Immature natural killer cell (primary cell): Measurements from ENCODE around the gene ALKBH3. TPM values are rescaled to one million over a fixed set of nuclear protein-coding genes. Genes with fewer than 3 reads are reported as not detected.

ENCODE experiments used
- DNase-seq, 3 donors: peaks; one replicate each; pipeline ENCODE4 v3.0.0; 2022; ENCODE audit warnings: mixed read lengths in 1 of 3
- H3K27ac Mint-ChIP-seq, 6 donors: one replicate each; pipeline ENCODE4 v1.8.0; 2020; ENCODE audit warnings: mixed read lengths in 6 of 6, mild to moderate bottlenecking in 5 of 6, inconsistent platforms in 4 of 6, moderate library complexity in 3 of 6
- H3K27me3 Mint-ChIP-seq, 3 donors: one replicate each; pipeline ENCODE4 v1.8.0; 2020 to 2021; ENCODE audit warnings: low read depth in 3 of 3, mild to moderate bottlenecking in 3 of 3, mixed read lengths in 3 of 3, moderate library complexity in 3 of 3, inconsistent platforms in 1 of 3
- H3K36me3 Mint-ChIP-seq, 3 donors: one replicate each; pipeline ENCODE4 v1.8.0; 2020; ENCODE audit warnings: mixed read lengths in 3 of 3, inconsistent platforms in 2 of 3, mild to moderate bottlenecking in 2 of 3
- H3K4me1 Mint-ChIP-seq, 2 donors: one replicate each; pipeline ENCODE4 v1.8.0; 2020; ENCODE audit warnings: inconsistent platforms in 2 of 2, mild to moderate bottlenecking in 2 of 2, mixed read lengths in 2 of 2, moderate library complexity in 1 of 2
- H3K4me3 Mint-ChIP-seq, 5 donors: one replicate each; pipeline ENCODE4 v1.8.0; 2020; ENCODE audit warnings: mild to moderate bottlenecking in 5 of 5, mixed read lengths in 5 of 5, inconsistent platforms in 3 of 5, moderate library complexity in 3 of 5
- H3K9me3 Mint-ChIP-seq, 6 donors: one replicate each; pipeline ENCODE4 v1.8.0; 2020; ENCODE audit warnings: mild to moderate bottlenecking in 6 of 6, mixed read lengths in 6 of 6, inconsistent platforms in 4 of 6, moderate library complexity in 3 of 6
- polyA plus RNA-seq, 3 donors: library from polyadenylated mRNA; unstranded; fragments of 300-500 nt; fragmentation: Illumina TruSeq; gene quantifications; one replicate each; pipeline ENCODE4 v1.2.3, GENCODE V29; 2021

Gene ALKBH3
- polyA plus RNA-seq, 3 donors from 2014 or later: 40.0 to 89.3 (median 49.5) TPM

DNA sequence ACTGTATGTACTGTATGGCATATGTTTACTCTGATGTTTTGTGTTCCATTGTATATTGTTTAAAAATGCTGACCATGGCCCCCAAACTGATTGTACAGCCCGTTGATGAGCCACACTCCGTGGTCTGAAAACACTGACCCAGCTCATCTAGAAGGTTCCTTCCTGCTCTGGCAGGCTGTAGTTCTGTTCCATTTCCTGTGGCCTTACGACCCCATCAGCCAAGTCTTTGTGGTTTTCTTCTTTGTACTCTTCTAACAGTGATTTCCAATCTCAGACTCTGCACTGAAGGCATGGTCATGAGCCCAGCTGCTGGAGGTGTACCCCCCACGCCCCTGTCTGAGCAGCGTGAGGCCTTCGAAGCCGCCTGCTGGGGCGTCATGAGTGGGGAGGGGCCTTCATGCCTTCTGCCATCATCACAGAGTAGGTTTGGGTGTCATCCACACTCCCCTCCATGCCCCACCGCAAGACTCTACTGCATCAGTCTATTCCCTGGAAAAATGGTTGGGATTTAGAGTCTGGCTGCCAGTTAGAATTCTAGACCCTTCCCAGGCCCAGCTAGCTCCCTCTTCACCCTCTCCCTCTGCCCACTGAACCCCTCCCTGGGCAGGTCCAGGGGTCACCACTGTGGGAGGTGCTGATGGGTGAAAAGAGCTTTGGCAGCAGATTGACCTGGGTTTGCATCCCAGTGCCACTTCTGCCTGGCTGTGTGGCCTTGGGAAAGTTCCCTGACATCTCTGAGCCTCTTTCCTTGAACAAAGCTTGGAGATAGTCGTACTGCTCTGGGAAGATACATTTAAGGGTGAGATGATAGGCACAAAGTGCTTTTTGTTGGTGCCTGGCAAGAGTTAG is 50.5 kb downstream of the ALKBH3 start:
- Mint-ChIP-seq H3K27ac (peak overlapping the region in 3 of 6 donors; percentile 17 to 66 (median 57)), H3K27me3 (peaks cover 0 to 4% (median 3%) of the 10 kb centered on the region in 3 donors), H3K4me1 (peaks cover 19% of the 10 kb centered on the region in 2 donors), H3K9me3 (no peaks in the 10 kb centered on the region), H3K4me3 (peak overlapping the region in 3 of 5 donors; percentile 24 to 56 (median 25)), H3K36me3 (peaks cover 0 to 6% (median 4%) of the 10 kb centered on the region in 3 donors)
- no peak for DNase-seq

DNA sequence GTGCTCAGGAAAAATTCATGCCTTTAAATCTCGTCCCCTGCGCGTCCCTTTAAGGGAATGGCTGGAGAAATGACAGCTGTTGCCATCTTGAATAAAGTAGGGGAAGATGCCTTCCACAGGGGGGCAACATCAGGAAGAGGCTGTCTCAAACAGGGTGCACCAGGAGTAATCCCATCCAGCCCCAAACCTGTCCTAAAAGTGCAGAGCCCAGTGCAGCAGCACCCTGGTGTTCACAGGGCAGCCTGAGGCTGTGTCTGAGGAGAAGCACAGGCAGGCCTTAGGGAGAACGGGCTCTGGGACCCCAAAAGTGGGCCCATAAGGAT is 51.0 kb downstream of the ALKBH3 start:
- Mint-ChIP-seq H3K9me3 (no peaks in the 10 kb centered on the region), H3K4me1 (peaks cover 19% of the 10 kb centered on the region in 2 donors), H3K4me3 (no peak overlapping the region), H3K27me3 (peaks cover 0 to 4% (median 3%) of the 10 kb centered on the region in 3 donors), H3K27ac (no peak overlapping the region), H3K36me3 (peaks cover 0 to 6% (median 4%) of the 10 kb centered on the region in 3 donors)
- no peak for DNase-seq

DNA sequence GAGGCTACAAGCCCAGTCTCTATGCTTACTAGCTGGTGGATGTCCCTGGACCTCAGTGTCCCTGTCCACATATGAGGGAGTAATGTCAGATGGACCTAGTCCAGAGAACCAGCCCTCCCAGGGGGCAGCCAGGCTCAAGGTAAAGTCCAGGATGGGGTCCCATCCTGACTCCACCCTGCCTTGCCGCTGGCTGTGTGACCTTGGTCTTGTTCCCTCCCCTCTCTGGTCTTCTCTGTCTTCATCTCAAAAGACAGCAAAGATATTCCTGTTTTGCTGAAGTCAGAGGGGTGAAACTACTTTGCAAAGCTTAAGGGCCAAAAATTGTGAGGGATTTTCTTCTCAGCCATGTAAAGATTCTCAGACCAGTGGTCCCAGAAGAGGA is 52.6 kb downstream of the ALKBH3 start:
- Mint-ChIP-seq H3K4me1 (peaks cover 19% of the 10 kb centered on the region in 2 donors), H3K27ac (no peak overlapping the region), H3K27me3 (peaks cover 0 to 5% (median 5%) of the 10 kb centered on the region in 3 donors), H3K9me3 (no peaks in the 10 kb centered on the region), H3K4me3 (no peak overlapping the region), H3K36me3 (peaks cover 0 to 4% (median 0%) of the 10 kb centered on the region in 3 donors)
- no peak for DNase-seq

- Mint-ChIP-seq H3K27ac (no peak overlapping the region), H3K4me3 (no peak overlapping the region), H3K27me3 (peaks cover 0 to 5% (median 5%) of the 10 kb centered on the region in 3 donors), H3K4me1 (peaks cover 19% of the 10 kb centered on the region in 2 donors), H3K36me3 (peaks cover 0 to 3% (median 0%) of the 10 kb centered on the region in 3 donors), H3K9me3 (no peaks in the 10 kb centered on the region)
- no peak for DNase-seq
Measured at GRCh38 chr11:43933608-43934551, 53.2 kb downstream of the ALKBH3 start.

- no peak for DNase-seq
Measured at GRCh38 chr11:43934601-43935423, 54.2 kb downstream of the ALKBH3 start.

GRCh38 chr11:43935424-43935979 is 54.9 kb downstream of the ALKBH3 start:
- H3K4me1 Mint-ChIP-seq: peaks cover 10 to 11% of the 10 kb centered on the region in 2 donors
- H3K4me3 Mint-ChIP-seq: no peak overlapping the region
- H3K27me3 Mint-ChIP-seq: peaks cover 3 to 8% (median 5%) of the 10 kb centered on the region in 3 donors
- H3K9me3 Mint-ChIP-seq: no peaks in the 10 kb centered on the region
- no peak for DNase-seq
- no peaks in the 10 kb centered on the region for H3K36me3 Mint-ChIP-seq
- no peak overlapping the region for H3K27ac Mint-ChIP-seq

More at GRCh38 chr11:43934601-43935423, 54.2 kb downstream of the ALKBH3 start:
- H3K9me3 Mint-ChIP-seq: no peaks in the 10 kb centered on the region
- H3K4me1 Mint-ChIP-seq: peaks cover 16 to 18% of the 10 kb centered on the region in 2 donors
- no peaks in the 10 kb centered on the region for H3K36me3 Mint-ChIP-seq
- no peak overlapping the region for H3K4me3 Mint-ChIP-seq
- peaks cover 0 to 8% (median 5%) of the 10 kb centered on the region in 3 donors for H3K27me3 Mint-ChIP-seq
- no peak overlapping the region for H3K27ac Mint-ChIP-seq

GRCh38 chr11:43936076-43936475 is 55.4 kb downstream of the ALKBH3 start:
- peaks cover 4 to 5% of the 10 kb centered on the region in 2 donors for H3K4me1 Mint-ChIP-seq
- H3K27ac Mint-ChIP-seq: no peak overlapping the region
- H3K9me3 Mint-ChIP-seq: no peaks in the 10 kb centered on the region
- H3K27me3 Mint-ChIP-seq: peaks cover 3 to 8% (median 5%) of the 10 kb centered on the region in 3 donors
- no peaks in the 10 kb centered on the region for H3K36me3 Mint-ChIP-seq
- DNase-seq: no peak
- H3K4me3 Mint-ChIP-seq: no peak overlapping the region

DNA sequence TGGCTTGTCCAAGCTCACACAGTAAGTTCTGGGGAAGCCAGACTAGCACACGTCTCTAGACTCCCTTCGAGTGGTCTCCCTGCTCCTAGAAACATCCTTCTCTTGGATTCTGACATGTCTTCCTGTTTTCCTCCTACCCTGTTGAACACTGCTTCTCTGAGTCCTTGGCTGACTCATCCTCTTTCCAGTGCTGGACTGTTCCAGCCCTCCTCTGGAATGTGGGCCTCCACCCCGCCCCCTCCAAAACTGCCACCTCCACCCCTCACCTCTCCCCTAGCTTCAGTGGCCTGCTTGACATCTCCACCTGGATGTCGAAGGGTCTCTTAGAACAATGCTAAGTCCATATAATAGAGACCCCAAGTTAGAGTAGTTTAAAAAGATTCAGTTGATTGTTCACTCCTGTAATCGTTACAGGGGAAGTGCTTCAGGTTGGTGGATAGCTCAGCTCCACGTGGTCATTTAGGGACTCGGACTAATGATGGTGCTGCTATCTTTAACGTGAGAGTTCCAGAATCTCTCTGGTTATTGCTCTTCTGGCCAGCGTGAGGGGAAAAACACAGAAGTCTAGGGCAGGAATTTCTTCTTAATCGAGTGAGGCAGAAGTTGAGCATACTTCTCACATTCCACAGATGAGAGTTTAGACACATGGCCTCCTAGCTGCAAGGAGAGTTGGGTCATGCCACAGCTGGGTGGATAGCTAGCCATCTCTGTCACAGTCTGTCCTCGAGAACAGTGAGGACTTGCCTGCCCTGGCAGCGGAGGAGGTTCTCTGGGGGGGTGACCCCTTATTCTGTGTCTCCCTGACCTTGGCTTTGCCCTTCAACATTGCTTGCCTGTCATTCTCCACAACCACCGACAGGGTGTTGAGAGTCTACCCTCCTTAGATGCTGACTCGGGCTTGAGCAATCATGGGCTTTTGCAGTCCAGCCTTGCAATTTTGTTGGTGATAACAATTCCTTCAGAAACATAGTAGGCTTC is 57.1 kb downstream of the ALKBH3 start:
- Mint-ChIP-seq H3K4me1 (peaks cover 5 to 7% of the 10 kb centered on the region in 2 donors), H3K27me3 (peaks cover 4 to 13% (median 5%) of the 10 kb centered on the region in 3 donors), H3K9me3 (no peaks in the 10 kb centered on the region), H3K27ac (no peak overlapping the region), H3K4me3 (no peak overlapping the region), H3K36me3 (peaks cover 0 to 3% (median 0%) of the 10 kb centered on the region in 3 donors)
- no peak for DNase-seq

DNA sequence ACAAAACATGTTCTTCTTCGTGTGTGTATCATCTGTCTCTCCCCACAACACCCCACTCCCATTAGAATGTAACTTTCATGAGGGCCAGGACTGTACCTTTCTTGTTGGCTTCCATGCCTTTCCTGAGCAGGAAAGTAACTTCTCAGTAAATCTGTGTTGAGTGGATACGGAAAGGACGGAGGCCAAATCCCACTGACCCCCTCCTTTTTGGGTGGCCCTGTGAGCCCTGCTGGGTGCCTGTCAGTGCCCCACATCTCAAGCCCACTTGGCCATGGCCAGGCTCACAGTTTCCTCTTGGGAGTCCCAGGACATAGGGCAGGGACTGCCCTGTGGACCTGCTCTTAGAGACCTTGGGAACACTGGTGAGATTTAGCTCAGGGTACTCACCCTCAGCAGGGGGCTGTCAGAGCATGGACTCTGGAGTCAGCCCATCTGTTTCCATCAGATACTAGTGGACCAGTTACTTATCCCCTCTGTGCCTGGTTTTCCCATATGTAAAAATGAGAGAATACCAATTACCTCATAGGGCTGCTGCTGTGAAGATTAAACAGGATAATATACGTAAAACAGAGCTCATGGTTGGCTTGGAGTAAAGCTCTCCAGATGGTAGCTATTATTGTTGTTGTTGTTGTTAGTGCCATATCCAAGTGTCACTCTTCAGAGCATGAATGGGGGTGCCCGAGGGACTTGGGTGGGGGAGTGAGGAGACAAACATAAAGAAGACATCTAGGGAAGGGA is 60.8 kb downstream of the ALKBH3 start:
- H3K9me3 Mint-ChIP-seq: no peaks in the 10 kb centered on the region
- H3K27me3 Mint-ChIP-seq: peaks cover 11 to 26% (median 15%) of the 10 kb centered on the region in 3 donors
- peaks cover 13 to 21% of the 10 kb centered on the region in 2 donors for H3K4me1 Mint-ChIP-seq
- H3K4me3 Mint-ChIP-seq: peak overlapping the region; percentile 80 to 96 (median 90)
- DNase-seq: no peak
- H3K36me3 Mint-ChIP-seq: peaks cover 0 to 3% (median 0%) of the 10 kb centered on the region in 3 donors
- H3K27ac Mint-ChIP-seq: no peak overlapping the region

DNA sequence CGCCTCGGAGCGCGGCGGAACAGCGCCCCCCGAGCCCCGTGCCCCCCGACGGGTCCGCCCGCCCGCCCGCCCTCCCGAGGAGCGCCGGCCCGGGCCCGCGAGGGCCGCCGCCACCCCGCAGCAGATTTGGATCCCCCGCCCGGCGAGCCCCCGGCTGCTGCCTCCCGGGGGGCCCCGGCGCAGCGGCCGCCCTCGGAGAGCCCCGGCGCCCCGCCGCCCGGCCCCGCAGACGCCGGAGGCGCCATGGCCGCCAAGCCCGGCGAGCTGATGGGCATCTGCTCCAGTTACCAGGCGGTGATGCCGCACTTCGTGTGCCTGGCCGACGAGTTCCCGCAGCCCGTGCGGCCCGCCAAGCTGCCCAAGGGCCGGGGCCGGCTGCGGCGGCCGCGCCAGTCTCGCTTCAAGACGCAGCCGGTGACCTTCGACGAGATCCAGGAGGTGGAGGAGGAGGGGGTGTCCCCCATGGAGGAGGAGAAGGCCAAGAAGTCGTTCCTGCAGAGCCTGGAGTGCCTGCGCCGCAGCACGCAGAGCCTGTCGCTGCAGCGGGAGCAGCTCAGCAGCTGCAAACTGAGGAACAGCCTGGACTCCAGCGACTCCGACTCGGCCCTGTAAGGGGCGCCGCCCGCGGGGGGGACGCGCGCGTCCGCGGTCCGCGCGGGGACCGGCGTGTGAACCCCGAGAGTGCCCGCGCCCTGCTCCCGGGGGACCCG is 62.2 kb downstream of the ALKBH3 start:
- peaks cover 11 to 30% (median 18%) of the 10 kb centered on the region in 3 donors for H3K27me3 Mint-ChIP-seq
- H3K27ac Mint-ChIP-seq: peak overlapping the region in 1 of 6 donors; percentile 45

More for the DNA sequence above, 62.2 kb downstream of the ALKBH3 start:
- Mint-ChIP-seq H3K9me3 (peaks cover 0 to 4% (median 0%) of the 10 kb centered on the region in 6 donors), H3K4me3 (peak overlapping the region in 4 of 5 donors; percentile 65 to 72 (median 70)), H3K36me3 (peaks cover 0 to 8% (median 0%) of the 10 kb centered on the region in 3 donors), H3K4me1 (peaks cover 13 to 21% of the 10 kb centered on the region in 2 donors)
- DNase-seq: no peak
